HepG2 (cell line): ENCODE results near the gene CBY1. TPM values are rescaled to one million over a fixed set of nuclear protein-coding genes. Genes with fewer than 3 reads are reported as not detected.

Experiments
- ATAC-seq: fragments of 200-7000 bp; cut with Tn5 transposase; 3 replicates; pipeline ENCODE4 v1.9.1; 2020; ENCODE audit warnings: mild to moderate bottlenecking, moderate library complexity
- BruUV-seq: library from RNA; stranded (reverse); fragments of 400-500 nt; replicated peaks from 2 replicates; lab custom pipeline; 2021; lab: Mats Ljungman, UMichigan
- CTCF ChIA-PET: fragments of 300-600 bp; formaldehyde crosslinking; extraction: SDS; loops from one replicate; lab custom pipeline; 2021; ENCODE audit warnings: low total read pairs, inconsistent platforms, low intra/inter-chr PET ratio; lab: Yijun Ruan, JAX
- POLR2A ChIA-PET: fragments of 350-600 bp; sonication (Branson Sonifier 250); formaldehyde crosslinking; loops from one replicate; lab custom pipeline; 2020; ENCODE audit warnings: antibody characterized with exemption, inconsistent platforms; lab: Yijun Ruan, JAX
- DNase-seq: peaks from one replicate; pipeline ENCODE4 v3.0.0-alpha.2; 2015; ENCODE audit warnings: low spot score
- FAIRE-seq: peaks from 3 replicates; lab custom pipeline; 2011; peaks lifted over from hg19 to GRCh38; lab: Jason Lieb, UNC
- H2AFZ ChIP-seq: one replicate; pipeline ENCODE4 v1.6.1; 2011; ENCODE audit warnings: low read length, inconsistent platforms
- H3K27ac ChIP-seq: fragments of 300-600 bp; 3 replicates; pipeline ENCODE4 v1.8.0; 2011; ENCODE audit warnings: mixed run types, mild to moderate bottlenecking, mixed read lengths, low read length, inconsistent platforms; ENCODE audit not compliant: insufficient read depth; ENCODE audit errors: extremely low read length
- H3K27me3 ChIP-seq, 2 experiments: fragments of 200-600 bp in 1 of 2; 2 replicates in 1 of 2; 3 replicates in 1 of 2; pipeline versions ENCODE4 v1.6.0 to v1.8.0; 2011; ENCODE audit warnings: low read length in 2 of 2, mild to moderate bottlenecking in 2 of 2, moderate library complexity in 2 of 2, inconsistent platforms in 1 of 2; ENCODE audit not compliant: insufficient read depth in 2 of 2, control insufficient read depth in 1 of 2
- H3K36me3 ChIP-seq, 2 experiments: fragments of 200-600 bp in 1 of 2; replicated peaks in 1 of 2; 2 replicates in 1 of 2; 3 replicates in 1 of 2; pipeline versions ENCODE4 v1.5.1 to v1.8.0; 2011; ENCODE audit warnings: low read length in 2 of 2, inconsistent platforms in 1 of 2; ENCODE audit not compliant: insufficient read depth in 2 of 2, control insufficient read depth in 1 of 2
- H3K4me1 ChIP-seq: 2 replicates; pipeline ENCODE4 v1.5.1; 2012; ENCODE audit warnings: low read length, inconsistent platforms; ENCODE audit not compliant: insufficient read depth
- H3K4me2 ChIP-seq: 2 replicates; pipeline ENCODE4 v1.6.0; 2011; ENCODE audit warnings: low read depth, low read length, inconsistent platforms
- H3K4me3 ChIP-seq, 3 experiments: fragments of 200-600 bp in 1 of 3; sonication (generic), shearing (Covaris generic) in 1 of 3; replicated peaks in 1 of 3; 2 replicates each; pipeline ENCODE4 v1.5.1; 2011 to 2016; ENCODE audit warnings: low read length in 3 of 3, inconsistent platforms in 2 of 3, low read depth in 2 of 3, mild to moderate bottlenecking in 2 of 3, control low read depth in 1 of 3, mixed read lengths in 1 of 3; ENCODE audit not compliant: insufficient read depth in 1 of 3
- H3K79me2 ChIP-seq: one replicate; pipeline ENCODE4 v1.6.1; 2011; ENCODE audit warnings: low read length, inconsistent platforms; ENCODE audit not compliant: insufficient read depth
- H3K9ac ChIP-seq: 2 replicates; pipeline ENCODE4 v1.6.0; 2011; ENCODE audit warnings: mild to moderate bottlenecking, low read depth, low read length, inconsistent platforms; ENCODE audit not compliant: insufficient read depth
- H3K9me3 ChIP-seq: 2 replicates; pipeline ENCODE4 v1.5.1; 2012; ENCODE audit warnings: mild to moderate bottlenecking, low read length
- H4K20me1 ChIP-seq: 2 replicates; pipeline ENCODE4 v1.6.0; 2011; ENCODE audit warnings: inconsistent platforms, mild to moderate bottlenecking, low read length, moderate library complexity; ENCODE audit not compliant: insufficient read depth
- ARID2 ChIP-seq: sonication (generic); formaldehyde crosslinking; IDR thresholded peaks from 2 replicates; pipeline ENCODE4 v1.8.1; 2022; ENCODE audit warnings: mild to moderate bottlenecking, missing genetic modification reagents, borderline replicate concordance
- ZBTB38 ChIP-seq: sonication (generic); formaldehyde crosslinking; IDR thresholded peaks from 2 replicates; pipeline ENCODE4 v1.5.1; 2020; ENCODE audit warnings: mild to moderate bottlenecking, missing genetic modification reagents
- ZC3H13 ChIP-seq: sonication (generic); formaldehyde crosslinking; IDR thresholded peaks from 2 replicates; pipeline ENCODE4 v1.8.1; 2023; ENCODE audit warnings: mild to moderate bottlenecking, missing genetic modification reagents, moderate library complexity
- ZNF33B ChIP-seq: sonication (generic); formaldehyde crosslinking; IDR thresholded peaks from 2 replicates; pipeline ENCODE4 v1.5.1; 2020; ENCODE audit warnings: mild to moderate bottlenecking, missing genetic modification reagents
- ZNF460 ChIP-seq: sonication (generic); formaldehyde crosslinking; IDR thresholded peaks from 2 replicates; pipeline ENCODE4 v1.5.1; 2020; ENCODE audit warnings: missing genetic modification reagents, mild to moderate bottlenecking, borderline replicate concordance
- WGBS: methylation state at CpG from one replicate; pipeline ENCODE4 v1.1.6; 2017; ENCODE audit warnings: low lambda C conversion rate; 5-methylcytosine and 5-hydroxymethylcytosine counted together
- in situ Hi-C: cut with HindIII; loops from 2 replicates; pipeline ENCODE4 v1.10.0; 2017; ENCODE audit warnings: low pct_unique_long_range_greater_than_20kb; ENCODE audit not compliant: extremely low pct_ligation_motif_present
- intact Hi-C: fragments of 100-400 bp; cut with micrococcal nuclease; formaldehyde crosslinking; loops from one replicate; pipeline ENCODE4 v1.10.0; 2022; ENCODE audit not compliant: unreplicated experiment
- polyA plus RNA-seq, 8 experiments: library from polyadenylated mRNA; depleted of rRNA in 3 of 8; stranded (reverse) in 7 of 8; unstranded in 1 of 8; fragments of >200 nt; fragmentation: Illumina TruSeq in 4 of 8; extraction: Trizol in 4 of 8; gene quantifications; 2 replicates each; pipeline versions ENCODE4 v1.2.1 to v1.2.3, GENCODE V29; 2011 to 2016; ENCODE audit warnings: low read depth in 4 of 8, missing spikeins in 1 of 8, mixed read lengths in 1 of 8; ENCODE audit not compliant: insufficient read depth in 1 of 8
- total RNA-seq, 5 experiments: library from RNA; depleted of rRNA; stranded (reverse); fragments of >200 nt; fragmentation: Illumina TruSeq; extraction: Trizol; gene quantifications; 2 replicates each; pipeline ENCODE4 v1.2.3, GENCODE V29; 2016; ENCODE audit warnings: low read depth in 1 of 5
- TF ChIP-seq, protein P1 (sequence below): sonication (generic); formaldehyde crosslinking; IDR thresholded peaks from 2 replicates; pipeline ENCODE4 v1.4.0; 2020; ENCODE audit warnings: missing genetic modification reagents, borderline replicate concordance
- TF ChIP-seq, protein P2 (sequence below): sonication (generic); formaldehyde crosslinking; IDR thresholded peaks from 2 replicates; pipeline ENCODE4 v1.5.0; 2020; ENCODE audit warnings: mild to moderate bottlenecking, missing genetic modification reagents

CBY1 gene
- total and polyA plus RNA-seq, 2 of the 13 experiments (the other 11 are each of a cell fraction or from before 2014, with no cell fraction given) = 19.7 to 20.3 TPM

GRCh38 chr22:38698407-38699094, 42.1 kb downstream of the CBY1 start:
- no peaks in the 10 kb centered on the region; a peak in 1 of 5 replicates for H3K27me3 ChIP-seq
- H4K20me1 ChIP-seq = peaks cover 5% of the 10 kb centered on the region; the same call in 1 of the 2 replicates
- intact Hi-C loops = no loop called here
- H3K4me2 ChIP-seq = peak overlapping the region; percentile 76
- in situ Hi-C loops = no loop called here
- H3K36me3 ChIP-seq = no peaks in the 10 kb centered on the region
- peaks cover 78% of the 10 kb centered on the region for H3K4me1 ChIP-seq
- ATAC-seq = no peak
- no peak for FAIRE-seq
- peak overlapping the region; percentile 95 for H3K9ac ChIP-seq
- H3K27ac ChIP-seq = no peak overlapping the region
- no peaks in the 10 kb centered on the region for H3K9me3 ChIP-seq
- BruUV-seq = no TSS peak
- H2AFZ ChIP-seq = no peak overlapping the region
- TF ChIP-seq ARID2 (CRISPR knock-in tag) (0 out of 2 replicates have a peak, but pooled peaks have one; percentile 47), ZNF33B (CRISPR knock-in tag) (no peak), ZBTB38 (CRISPR knock-in tag) (peak; percentile 52; the same call in 1 of the 2 replicates), ZNF460 (CRISPR knock-in tag) (peak; percentile 62; the same call in 1 of the 2 replicates), ZC3H13 (CRISPR knock-in tag) (0 out of 2 replicates have a peak, but pooled peaks have one; percentile 34)
- TF ChIP-seq, protein P1, sequence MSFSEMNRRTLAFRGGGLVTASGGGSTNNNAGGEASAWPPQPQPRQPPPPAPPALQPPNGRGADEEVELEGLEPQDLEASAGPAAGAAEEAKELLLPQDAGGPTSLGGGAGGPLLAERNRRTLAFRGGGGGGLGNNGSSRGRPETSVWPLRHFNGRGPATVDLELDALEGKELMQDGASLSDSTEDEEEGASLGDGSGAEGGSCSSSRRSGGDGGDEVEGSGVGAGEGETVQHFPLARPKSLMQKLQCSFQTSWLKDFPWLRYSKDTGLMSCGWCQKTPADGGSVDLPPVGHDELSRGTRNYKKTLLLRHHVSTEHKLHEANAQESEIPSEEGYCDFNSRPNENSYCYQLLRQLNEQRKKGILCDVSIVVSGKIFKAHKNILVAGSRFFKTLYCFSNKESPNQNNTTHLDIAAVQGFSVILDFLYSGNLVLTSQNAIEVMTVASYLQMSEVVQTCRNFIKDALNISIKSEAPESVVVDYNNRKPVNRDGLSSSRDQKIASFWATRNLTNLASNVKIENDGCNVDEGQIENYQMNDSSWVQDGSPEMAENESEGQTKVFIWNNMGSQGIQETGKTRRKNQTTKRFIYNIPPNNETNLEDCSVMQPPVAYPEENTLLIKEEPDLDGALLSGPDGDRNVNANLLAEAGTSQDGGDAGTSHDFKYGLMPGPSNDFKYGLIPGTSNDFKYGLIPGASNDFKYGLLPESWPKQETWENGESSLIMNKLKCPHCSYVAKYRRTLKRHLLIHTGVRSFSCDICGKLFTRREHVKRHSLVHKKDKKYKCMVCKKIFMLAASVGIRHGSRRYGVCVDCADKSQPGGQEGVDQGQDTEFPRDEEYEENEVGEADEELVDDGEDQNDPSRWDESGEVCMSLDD (CRISPR knock-in tag) = no peak
- TF ChIP-seq, protein P2, sequence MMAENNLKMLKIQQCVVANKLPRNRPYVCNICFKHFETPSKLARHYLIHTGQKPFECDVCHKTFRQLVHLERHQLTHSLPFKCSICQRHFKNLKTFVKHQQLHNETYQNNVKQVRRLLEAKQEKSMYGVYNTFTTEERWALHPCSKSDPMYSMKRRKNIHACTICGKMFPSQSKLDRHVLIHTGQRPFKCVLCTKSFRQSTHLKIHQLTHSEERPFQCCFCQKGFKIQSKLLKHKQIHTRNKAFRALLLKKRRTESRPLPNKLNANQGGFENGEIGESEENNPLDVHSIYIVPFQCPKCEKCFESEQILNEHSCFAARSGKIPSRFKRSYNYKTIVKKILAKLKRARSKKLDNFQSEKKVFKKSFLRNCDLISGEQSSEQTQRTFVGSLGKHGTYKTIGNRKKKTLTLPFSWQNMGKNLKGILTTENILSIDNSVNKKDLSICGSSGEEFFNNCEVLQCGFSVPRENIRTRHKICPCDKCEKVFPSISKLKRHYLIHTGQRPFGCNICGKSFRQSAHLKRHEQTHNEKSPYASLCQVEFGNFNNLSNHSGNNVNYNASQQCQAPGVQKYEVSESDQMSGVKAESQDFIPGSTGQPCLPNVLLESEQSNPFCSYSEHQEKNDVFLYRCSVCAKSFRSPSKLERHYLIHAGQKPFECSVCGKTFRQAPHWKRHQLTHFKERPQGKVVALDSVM (CRISPR knock-in tag) = peak; percentile 36; the same call in 1 of the 2 replicates
- TF ChIP-seq, all 625 proteins: peak for 5
- H3K4me3 ChIP-seq = peak overlapping the region; percentile 77 to 98 (median 91)
- ChIA-PET POLR2A (interaction anchor here (0.5 to 9.9 kb wide), 3 partner anchors 9 to 864 kb away, joined by 4 to 102 read pairs (median 5); partner anchors contain the start of gene TOMM22), CTCF (no interaction called here)
- no peak for DNase-seq
- WGBS = 81% methylated on average over 13 of the region's 13 CpGs
- H3K79me2 ChIP-seq = peaks cover 52% of the 10 kb centered on the region
